HG03196 (cell line): Measurements from ENCODE around the gene PCDHA1.

Experiments used
- ATAC-seq: cut with Tn5 transposase; IDR thresholded peaks from one replicate; pipeline ENCODE4 v1.9.1; 2021; ENCODE audit not compliant: unreplicated experiment

The PCDHA1 gene

GRCh38 chr5:140986117-140986521 is 200.2 kb downstream of the PCDHA1 start:
- ATAC-seq: no peak

- no peak for ATAC-seq
These were observed 202.2 kb downstream of the PCDHA1 start for GRCh38 chr5:140988100-140988499.

- ATAC-seq: no peak
These were observed 202.7 kb downstream of the PCDHA1 start for GRCh38 chr5:140988608-140989007.

- ATAC-seq: no peak
These were observed 203.5 kb downstream of the PCDHA1 start for GRCh38 chr5:140989254-140990020.

GRCh38 chr5:140992828-140993227 is 206.9 kb downstream of the PCDHA1 start:
- ATAC-seq: no peak

- ATAC-seq: no peak
These were observed 210.1 kb downstream of the PCDHA1 start for GRCh38 chr5:140996060-140996459.

- no peak for ATAC-seq
These were observed 213.0 kb downstream of the PCDHA1 start for GRCh38 chr5:140998921-140999410.

- no peak for ATAC-seq
These were observed 215.5 kb downstream of the PCDHA1 start for GRCh38 chr5:141001446-141001843.

- no peak for ATAC-seq
These were observed 216.1 kb downstream of the PCDHA1 start for GRCh38 chr5:141001844-141002604.

GRCh38 chr5:141002605-141002965 is 216.6 kb downstream of the PCDHA1 start:
- ATAC-seq: no peak

GRCh38 chr5:141003031-141003430 is 217.1 kb downstream of the PCDHA1 start:
- no peak for ATAC-seq

GRCh38 chr5:141003791-141004611 is 218.1 kb downstream of the PCDHA1 start:
- ATAC-seq: no peak

- ATAC-seq: no peak
These were observed 221.9 kb downstream of the PCDHA1 start for GRCh38 chr5:141007791-141008190.

- ATAC-seq: no peak
These were observed 224.3 kb downstream of the PCDHA1 start for GRCh38 chr5:141010047-141010793.

GRCh38 chr5:141017943-141018342 is 232.0 kb downstream of the PCDHA1 start:
- no peak for ATAC-seq

- no peak for ATAC-seq
These were observed 236.4 kb downstream of the PCDHA1 start for GRCh38 chr5:141022384-141022783.

GRCh38 chr5:141031006-141031405 is 245.1 kb downstream of the PCDHA1 start:
- no peak for ATAC-seq

- ATAC-seq: no peak
These were observed 246.7 kb downstream of the PCDHA1 start for GRCh38 chr5:141032626-141033025.

GRCh38 chr5:141039061-141039460 is 253.1 kb downstream of the PCDHA1 start:
- ATAC-seq: no peak

GRCh38 chr5:141039517-141039916 is 253.6 kb downstream of the PCDHA1 start:
- ATAC-seq: no peak
